HCT116 (cell line): Measurements from ENCODE around the gene SLC52A1. TPM values are rescaled to one million over a fixed set of nuclear protein-coding genes. Genes with fewer than 3 reads are reported as not detected.

ENCODE experiments used
- ATAC-seq: fragments of 200-7000 bp; cut with Tn5 transposase; 2 replicates; pipeline ENCODE4 v1.9.1; 2020; ENCODE audit warnings: mild to moderate bottlenecking, moderate library complexity
- Bru-seq: library from RNA; stranded (reverse); fragments of 400-500 nt; gene quantifications from one replicate; lab custom pipeline; 2021; lab: Mats Ljungman, UMichigan
- BruChase-seq, 2 experiments: library from RNA; stranded (reverse); fragments of 400-500 nt; gene quantifications; one replicate each; lab custom pipeline; 2021; lab: Mats Ljungman, UMichigan
- BruUV-seq: library from RNA; stranded (reverse); fragments of 400-500 nt; replicated peaks from 2 replicates; lab custom pipeline; 2021; lab: Mats Ljungman, UMichigan
- CTCF ChIA-PET: fragments of 300-600 bp; sonication (Branson Sonifier 250); formaldehyde crosslinking; loops from one replicate; lab custom pipeline; 2021; ENCODE audit warnings: antibody characterized with exemption; lab: Charles Lee
- POLR2A ChIA-PET: fragments of 300-600, 350-600 bp; sonication (Branson Sonifier 250); formaldehyde crosslinking; loops from one replicate; lab custom pipeline; 2021; ENCODE audit warnings: antibody characterized with exemption; lab: Charles Lee
- RAD21 ChIA-PET, 2 experiments: fragments of 300-600 bp; sonication (Branson Sonifier 250); formaldehyde crosslinking; loops; one replicate each; lab custom pipeline; 2023; ENCODE audit warnings: low total read pairs in 2 of 2; ENCODE audit not compliant: uncharacterized antibody in 2 of 2, unreplicated experiment in 2 of 2, low non-redundant PET in 1 of 2; lab: Charles Lee
- DNase-seq: peaks from one replicate; pipeline ENCODE4 v3.0.0-alpha.2; 2010; ENCODE audit warnings: low read depth, low spot score
- H2AFZ ChIP-seq: fragments of 200-600 bp; shearing (Covaris generic), sonication (generic); 2 replicates; pipeline ENCODE4 v1.6.1; 2017; ENCODE audit warnings: low read depth, mixed run types, mixed read lengths, antibody characterized with exemption, low read length; ENCODE audit not compliant: poor library complexity, severe bottlenecking
- H3K27ac ChIP-seq: 2 replicates; pipeline ENCODE4 v1.5.1; 2012; ENCODE audit warnings: low read depth, low read length
- H3K27me3 ChIP-seq: fragments of 200-600 bp; sonication (generic); 2 replicates; pipeline ENCODE4 v1.6.1; 2016; ENCODE audit warnings: mixed run types, low read length, mixed read lengths; ENCODE audit not compliant: insufficient read depth
- H3K36me3 ChIP-seq, 2 experiments: fragments of 200-500 bp in 1 of 2; fragments of 200-600 bp in 1 of 2; sonication (Bioruptor generic) in 1 of 2; sonication (generic) in 1 of 2; 2 replicates each; pipeline versions ENCODE4 v1.5.1 to v1.6.1; 2014 to 2016; ENCODE audit warnings: low read length in 2 of 2, inconsistent platforms in 1 of 2, mixed read lengths in 1 of 2, mixed run types in 1 of 2; ENCODE audit not compliant: insufficient read depth in 2 of 2, control insufficient read depth in 1 of 2
- H3K4me1 ChIP-seq, 2 experiments: fragments of 200-600 bp in 1 of 2; sonication (generic) in 1 of 2; 2 replicates each; pipeline versions ENCODE4 v1.5.1 to v1.6.1; 2012 to 2017; ENCODE audit warnings: low read length in 2 of 2, inconsistent platforms in 1 of 2, mild to moderate bottlenecking in 1 of 2, mixed read lengths in 1 of 2, mixed run types in 1 of 2, moderate library complexity in 1 of 2; ENCODE audit not compliant: insufficient read depth in 2 of 2, control insufficient read depth in 1 of 2
- H3K4me2 ChIP-seq: fragments of 200-600 bp; sonication (generic); 2 replicates; pipeline ENCODE4 v1.6.1; 2017; ENCODE audit warnings: mixed run types, low read length, mixed read lengths
- H3K4me3 ChIP-seq, 2 experiments: fragments of 200-600 bp in 1 of 2; sonication (generic) in 1 of 2; replicated peaks in 1 of 2; 2 replicates each; pipeline ENCODE4 v1.5.1; 2011 to 2016; ENCODE audit warnings: low read length in 2 of 2, control low read depth in 1 of 2, low read depth in 1 of 2, mild to moderate bottlenecking in 1 of 2, mixed read lengths in 1 of 2, mixed run types in 1 of 2
- H3K79me2 ChIP-seq: fragments of 200-600 bp; sonication (generic); 2 replicates; pipeline ENCODE4 v1.6.1; 2017; ENCODE audit warnings: mild to moderate bottlenecking, mixed run types, low read length, moderate library complexity, mixed read lengths; ENCODE audit not compliant: insufficient read depth
- H3K9ac ChIP-seq: fragments of 200-600 bp; sonication (generic); 2 replicates; pipeline ENCODE4 v1.6.1; 2016; ENCODE audit warnings: low read length, mixed read lengths
- H3K9me2 ChIP-seq: fragments of 200-600 bp; sonication (generic), shearing (Covaris generic); 2 replicates; pipeline ENCODE4 v1.6.1; 2017; ENCODE audit warnings: mixed run types, mild to moderate bottlenecking, moderate library complexity; ENCODE audit not compliant: insufficient read depth
- H3K9me3 ChIP-seq, 2 experiments: fragments of 200-500 bp in 1 of 2; fragments of 200-600 bp in 1 of 2; sonication (Bioruptor generic) in 1 of 2; sonication (generic) in 1 of 2; 2 replicates each; pipeline ENCODE4 v1.6.1; 2014 to 2017; ENCODE audit warnings: low read length in 2 of 2, mixed read lengths in 2 of 2, inconsistent platforms in 1 of 2, low read depth in 1 of 2, mild to moderate bottlenecking in 1 of 2, mixed run types in 1 of 2, moderate library complexity in 1 of 2; ENCODE audit not compliant: control insufficient read depth in 1 of 2, insufficient read depth in 1 of 2
- H4K20me1 ChIP-seq: fragments of 200-600 bp; sonication (generic), shearing (Covaris generic); 2 replicates; pipeline ENCODE4 v1.6.1; 2017; ENCODE audit warnings: mixed run types, mild to moderate bottlenecking, moderate library complexity; ENCODE audit not compliant: insufficient read depth
- CBX3 ChIP-seq: IDR thresholded peaks from 2 replicates; pipeline ENCODE4 v1.6.1; 2012; ENCODE audit warnings: low read depth
- CEBPB ChIP-seq: IDR thresholded peaks from 2 replicates; pipeline ENCODE4 v1.6.1; 2012; ENCODE audit warnings: low read depth
- ELF1 ChIP-seq: IDR thresholded peaks from 2 replicates; pipeline ENCODE4 v1.6.1; 2012; ENCODE audit warnings: low read depth, borderline replicate concordance
- EZH2 ChIP-seq: fragments of 200-600 bp; sonication (generic); IDR thresholded peaks from 2 replicates; pipeline ENCODE4 v1.6.1; 2017; ENCODE audit warnings: antibody characterized with exemption, mixed run types
- EZH2phosphoT487 ChIP-seq: fragments of 200-600 bp; IDR thresholded peaks from 2 replicates; pipeline ENCODE4 v1.6.1; 2018; ENCODE audit warnings: antibody characterized with exemption, borderline replicate concordance
- JUND ChIP-seq: IDR thresholded peaks from 2 replicates; pipeline ENCODE4 v1.6.1; 2012
- POLR2A ChIP-seq: IDR thresholded peaks from 2 replicates; pipeline ENCODE4 v1.7.0; 2011; ENCODE audit warnings: borderline replicate concordance; ENCODE audit not compliant: insufficient read depth, insufficient read length; ENCODE audit errors: extremely low read depth
- POLR2AphosphoS5 ChIP-seq: IDR thresholded peaks from 2 replicates; pipeline ENCODE4 v1.6.1; 2011; ENCODE audit warnings: mild to moderate bottlenecking, low read depth, low read length, moderate library complexity
- RAD21 ChIP-seq: IDR thresholded peaks from 2 replicates; pipeline ENCODE4 v1.6.1; 2012; ENCODE audit warnings: low read depth, mild to moderate bottlenecking
- SIN3A ChIP-seq: IDR thresholded peaks from 2 replicates; pipeline ENCODE4 v1.6.1; 2012; ENCODE audit warnings: low read depth
- SP1 ChIP-seq: IDR thresholded peaks from 2 replicates; pipeline ENCODE4 v1.6.1; 2012; ENCODE audit warnings: low read depth
- SRF ChIP-seq: IDR thresholded peaks from 2 replicates; pipeline ENCODE4 v1.6.1; 2012; ENCODE audit warnings: low read depth
- TCF7L2 ChIP-seq: IDR thresholded peaks from 2 replicates; pipeline ENCODE4 v1.7.0; 2011; ENCODE audit warnings: borderline replicate concordance, inconsistent platforms; ENCODE audit not compliant: insufficient read depth, insufficient read length; ENCODE audit errors: extremely low read depth
- YY1 ChIP-seq: IDR thresholded peaks from 2 replicates; pipeline ENCODE4 v1.6.1; 2011; ENCODE audit warnings: low read length, low read depth, moderate library complexity, mild to moderate bottlenecking; ENCODE audit not compliant: insufficient replicate concordance; ENCODE audit errors: extremely low read depth
- ZNF274 ChIP-seq: fragments of 200-500 bp; sonication (Bioruptor generic); IDR thresholded peaks from 2 replicates; pipeline ENCODE4 v1.6.1; 2014; ENCODE audit warnings: mild to moderate bottlenecking, low read depth, low read length, inconsistent platforms
- intact Hi-C: fragments of 100-400 bp; cut with micrococcal nuclease; formaldehyde crosslinking; loops from 2 replicates; pipeline ENCODE4 v1.10.0; 2022
- long read RNA-seq: library from polyadenylated mRNA; unstranded; transcript quantifications from one replicate; pipeline ENCODE4 v2.0.0, GENCODE V29; 2021; ENCODE audit not compliant: unreplicated experiment
- polyA plus RNA-seq: library from polyadenylated mRNA; unstranded; fragments of >200 nt; gene quantifications from 2 replicates; pipeline ENCODE4 v1.2.1, GENCODE V29; 2012; ENCODE audit warnings: missing spikeins
- total RNA-seq: library from RNA; stranded (reverse); gene quantifications from one replicate; pipeline ENCODE4 v1.2.1, GENCODE V29; 2021; ENCODE audit not compliant: unreplicated experiment
- TF ChIP-seq, protein P1 (sequence below), 3 experiments: fragments of 200-600 bp in 1 of 3; sonication (generic) in 1 of 3; IDR thresholded peaks in 2 of 3; conservative IDR thresholded peaks in 1 of 3; 2 replicates each; pipeline ENCODE4 v1.5.1; 2012 to 2017; ENCODE audit warnings: low read depth in 2 of 3, low read length in 2 of 3, antibody characterized with exemption in 1 of 3, borderline replicate concordance in 1 of 3, control low read depth in 1 of 3, mild to moderate bottlenecking in 1 of 3, mixed read lengths in 1 of 3, mixed run types in 1 of 3, moderate library complexity in 1 of 3; ENCODE audit not compliant: insufficient read depth in 1 of 3
- TF ChIP-seq, protein P2 (sequence below): IDR thresholded peaks from 2 replicates; pipeline ENCODE4 v1.6.1; 2012
- TF ChIP-seq, protein P3 (sequence below): IDR thresholded peaks from 2 replicates; pipeline ENCODE4 v1.6.1; 2011; ENCODE audit warnings: mild to moderate bottlenecking, low read length, moderate library complexity; ENCODE audit not compliant: insufficient replicate concordance; ENCODE audit errors: extremely low read depth
- TF ChIP-seq, protein P4 (sequence below): IDR thresholded peaks from 2 replicates; pipeline ENCODE4 v1.6.1; 2012
- TF ChIP-seq, protein P5 (sequence below): IDR thresholded peaks from 2 replicates; pipeline ENCODE4 v1.6.1; 2012; ENCODE audit warnings: low read depth

The SLC52A1 gene
- not detected for total RNA-seq
- 0.07 and 0.11 TPM in 2 replicates for polyA plus RNA-seq
- Bru-seq, nascent RNA = percentile 7 among the genes with signal in this experiment
- percentile 5 among the genes with signal in this experiment for BruChase-seq, experiment 1, labeled RNA remaining after a 6-hour chase
- percentile 7 among the genes with signal in this experiment for BruChase-seq, experiment 2, labeled RNA remaining after a 2-hour chase
- long read RNA-seq = 0 reads

DNA sequence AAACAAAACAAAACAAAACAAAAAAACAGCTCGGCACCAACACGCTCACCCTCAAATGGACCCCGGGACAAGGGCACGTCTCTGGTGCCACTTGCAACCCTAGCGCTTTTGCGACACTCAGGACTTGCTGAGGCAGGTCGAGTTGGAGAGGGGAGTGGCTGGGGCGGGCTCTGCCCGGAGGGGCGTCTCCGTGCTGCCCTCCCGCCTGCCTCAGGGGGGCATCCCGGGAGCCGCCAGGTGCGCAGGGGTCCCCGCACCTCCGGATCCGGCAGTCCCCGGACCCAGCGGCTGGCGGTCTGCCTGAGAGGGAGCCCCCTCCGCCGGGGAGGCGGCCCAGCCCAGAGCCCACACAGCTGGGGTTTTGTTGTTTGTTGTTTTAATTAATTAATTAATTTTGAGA is at the start of gene SLC52A1:
SLC52A1 (minus strand) TSS at position 112 of the 400 bp plus-strand sequence. CDS start 820 bp downstream, outside the sequence.
- no peaks in the 10 kb centered on the region for H4K20me1 ChIP-seq
- ATAC-seq (no peak), DNase-seq (no peak)
- H3K9ac ChIP-seq = no peak within 1 kb of the TSS
- H3K9me3 ChIP-seq = 0 out of 4 replicates have a peak, but pooled peaks cover 0 to 1% of the 10 kb centered on the region in 2 experiments
- ChIA-PET CTCF (no interaction called here), POLR2A (no interaction called here), RAD21 (no interaction called here)
- no peaks in the 10 kb centered on the region for H3K79me2 ChIP-seq
- intact Hi-C loops = no loop called here
- H3K27ac ChIP-seq = no peak within 1 kb of the TSS
- BruUV-seq = no TSS peak
- no peaks in the 10 kb centered on the region for H3K27me3 ChIP-seq
- H3K4me1 ChIP-seq = peaks cover 3 to 11% of the 10 kb centered on the region in 2 experiments; a peak in 3 of 4 replicates
- no peaks in the 10 kb centered on the region for H3K36me3 ChIP-seq
- no peak within 1 kb of the TSS for H3K4me3 ChIP-seq
- no peak within 1 kb of the TSS for H2AFZ ChIP-seq
- H3K9me2 ChIP-seq = no peaks in the 10 kb centered on the region
- TF ChIP-seq JUND (no peak), POLR2A (no peak), SIN3A (no peak), TCF7L2 (no peak), SRF (no peak), EZH2 (no peak), YY1 (no peak), CEBPB (no peak), CBX3 (no peak), ZNF274 (no peak), POLR2AphosphoS5 (no peak), EZH2phosphoT487 (no peak), RAD21 (no peak), SP1 (no peak), ELF1 (no peak)
- TF ChIP-seq, protein P1, sequence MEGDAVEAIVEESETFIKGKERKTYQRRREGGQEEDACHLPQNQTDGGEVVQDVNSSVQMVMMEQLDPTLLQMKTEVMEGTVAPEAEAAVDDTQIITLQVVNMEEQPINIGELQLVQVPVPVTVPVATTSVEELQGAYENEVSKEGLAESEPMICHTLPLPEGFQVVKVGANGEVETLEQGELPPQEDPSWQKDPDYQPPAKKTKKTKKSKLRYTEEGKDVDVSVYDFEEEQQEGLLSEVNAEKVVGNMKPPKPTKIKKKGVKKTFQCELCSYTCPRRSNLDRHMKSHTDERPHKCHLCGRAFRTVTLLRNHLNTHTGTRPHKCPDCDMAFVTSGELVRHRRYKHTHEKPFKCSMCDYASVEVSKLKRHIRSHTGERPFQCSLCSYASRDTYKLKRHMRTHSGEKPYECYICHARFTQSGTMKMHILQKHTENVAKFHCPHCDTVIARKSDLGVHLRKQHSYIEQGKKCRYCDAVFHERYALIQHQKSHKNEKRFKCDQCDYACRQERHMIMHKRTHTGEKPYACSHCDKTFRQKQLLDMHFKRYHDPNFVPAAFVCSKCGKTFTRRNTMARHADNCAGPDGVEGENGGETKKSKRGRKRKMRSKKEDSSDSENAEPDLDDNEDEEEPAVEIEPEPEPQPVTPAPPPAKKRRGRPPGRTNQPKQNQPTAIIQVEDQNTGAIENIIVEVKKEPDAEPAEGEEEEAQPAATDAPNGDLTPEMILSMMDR (IDR thresholded peaks at IDR 0.05 in 2 of 3, conservative IDR thresholded peaks at IDR 0.05 in 1 of 3; ENCODE audit: borderline replicate concordance in 1 of 3, insufficient read depth in 1 of 3, low read depth in 2 of 3, low read length in 2 of 3) = no peak
- TF ChIP-seq, protein P2, sequence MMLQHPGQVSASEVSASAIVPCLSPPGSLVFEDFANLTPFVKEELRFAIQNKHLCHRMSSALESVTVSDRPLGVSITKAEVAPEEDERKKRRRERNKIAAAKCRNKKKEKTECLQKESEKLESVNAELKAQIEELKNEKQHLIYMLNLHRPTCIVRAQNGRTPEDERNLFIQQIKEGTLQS = no peak
- TF ChIP-seq, protein P3, sequence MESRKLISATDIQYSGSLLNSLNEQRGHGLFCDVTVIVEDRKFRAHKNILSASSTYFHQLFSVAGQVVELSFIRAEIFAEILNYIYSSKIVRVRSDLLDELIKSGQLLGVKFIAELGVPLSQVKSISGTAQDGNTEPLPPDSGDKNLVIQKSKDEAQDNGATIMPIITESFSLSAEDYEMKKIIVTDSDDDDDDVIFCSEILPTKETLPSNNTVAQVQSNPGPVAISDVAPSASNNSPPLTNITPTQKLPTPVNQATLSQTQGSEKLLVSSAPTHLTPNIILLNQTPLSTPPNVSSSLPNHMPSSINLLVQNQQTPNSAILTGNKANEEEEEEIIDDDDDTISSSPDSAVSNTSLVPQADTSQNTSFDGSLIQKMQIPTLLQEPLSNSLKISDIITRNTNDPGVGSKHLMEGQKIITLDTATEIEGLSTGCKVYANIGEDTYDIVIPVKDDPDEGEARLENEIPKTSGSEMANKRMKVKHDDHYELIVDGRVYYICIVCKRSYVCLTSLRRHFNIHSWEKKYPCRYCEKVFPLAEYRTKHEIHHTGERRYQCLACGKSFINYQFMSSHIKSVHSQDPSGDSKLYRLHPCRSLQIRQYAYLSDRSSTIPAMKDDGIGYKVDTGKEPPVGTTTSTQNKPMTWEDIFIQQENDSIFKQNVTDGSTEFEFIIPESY = no peak
- TF ChIP-seq, protein P4, sequence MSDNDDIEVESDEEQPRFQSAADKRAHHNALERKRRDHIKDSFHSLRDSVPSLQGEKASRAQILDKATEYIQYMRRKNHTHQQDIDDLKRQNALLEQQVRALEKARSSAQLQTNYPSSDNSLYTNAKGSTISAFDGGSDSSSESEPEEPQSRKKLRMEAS = no peak
- TF ChIP-seq, protein P5, sequence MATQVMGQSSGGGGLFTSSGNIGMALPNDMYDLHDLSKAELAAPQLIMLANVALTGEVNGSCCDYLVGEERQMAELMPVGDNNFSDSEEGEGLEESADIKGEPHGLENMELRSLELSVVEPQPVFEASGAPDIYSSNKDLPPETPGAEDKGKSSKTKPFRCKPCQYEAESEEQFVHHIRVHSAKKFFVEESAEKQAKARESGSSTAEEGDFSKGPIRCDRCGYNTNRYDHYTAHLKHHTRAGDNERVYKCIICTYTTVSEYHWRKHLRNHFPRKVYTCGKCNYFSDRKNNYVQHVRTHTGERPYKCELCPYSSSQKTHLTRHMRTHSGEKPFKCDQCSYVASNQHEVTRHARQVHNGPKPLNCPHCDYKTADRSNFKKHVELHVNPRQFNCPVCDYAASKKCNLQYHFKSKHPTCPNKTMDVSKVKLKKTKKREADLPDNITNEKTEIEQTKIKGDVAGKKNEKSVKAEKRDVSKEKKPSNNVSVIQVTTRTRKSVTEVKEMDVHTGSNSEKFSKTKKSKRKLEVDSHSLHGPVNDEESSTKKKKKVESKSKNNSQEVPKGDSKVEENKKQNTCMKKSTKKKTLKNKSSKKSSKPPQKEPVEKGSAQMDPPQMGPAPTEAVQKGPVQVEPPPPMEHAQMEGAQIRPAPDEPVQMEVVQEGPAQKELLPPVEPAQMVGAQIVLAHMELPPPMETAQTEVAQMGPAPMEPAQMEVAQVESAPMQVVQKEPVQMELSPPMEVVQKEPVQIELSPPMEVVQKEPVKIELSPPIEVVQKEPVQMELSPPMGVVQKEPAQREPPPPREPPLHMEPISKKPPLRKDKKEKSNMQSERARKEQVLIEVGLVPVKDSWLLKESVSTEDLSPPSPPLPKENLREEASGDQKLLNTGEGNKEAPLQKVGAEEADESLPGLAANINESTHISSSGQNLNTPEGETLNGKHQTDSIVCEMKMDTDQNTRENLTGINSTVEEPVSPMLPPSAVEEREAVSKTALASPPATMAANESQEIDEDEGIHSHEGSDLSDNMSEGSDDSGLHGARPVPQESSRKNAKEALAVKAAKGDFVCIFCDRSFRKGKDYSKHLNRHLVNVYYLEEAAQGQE = no peak
- no peak within 1 kb of the TSS for H3K4me2 ChIP-seq
